K562 (cell line): ENCODE results near the gene TMEM59.

Experiments used
- CTCF ChIP-seq, 3 experiments: IDR thresholded peaks in 2 of 3; conservative IDR thresholded peaks in 1 of 3; 2 replicates each; pipeline ENCODE4 v1.5.1; 2011 to 2012; ENCODE audit warnings: low read length in 3 of 3, mild to moderate bottlenecking in 3 of 3, control low read depth in 2 of 3, improper control_type of control experiment in 1 of 3, inconsistent platforms in 1 of 3, low read depth in 1 of 3, mixed read lengths in 1 of 3, moderate library complexity in 1 of 3; ENCODE audit not compliant: insufficient read depth in 2 of 3
- EGR1 ChIP-seq: fragments of 450-650 bp; conservative IDR thresholded peaks from 2 replicates; pipeline ENCODE4 v1.6.1; 2017; ENCODE audit warnings: mild to moderate bottlenecking
- EHMT2 ChIP-seq: fragments of 450-650 bp; IDR thresholded peaks from 2 replicates; pipeline ENCODE4 v1.6.1; 2018; ENCODE audit warnings: antibody characterized with exemption
- FOXA1 ChIP-seq: fragments of 450-650 bp; IDR thresholded peaks from 2 replicates; pipeline ENCODE4 v1.6.1; 2016; ENCODE audit warnings: mild to moderate bottlenecking, borderline replicate concordance
- NFIC ChIP-seq: fragments of 450-650 bp; IDR thresholded peaks from 2 replicates; pipeline ENCODE4 v1.6.1; 2017; ENCODE audit warnings: mild to moderate bottlenecking, inconsistent platforms
- PATZ1 ChIP-seq: fragments of 250-450 bp; sonication (Bioruptor Pico); IDR thresholded peaks from 2 replicates; pipeline ENCODE4 v1.5.0; 2020; ENCODE audit warnings: mild to moderate bottlenecking, borderline replicate concordance
- POLR2A ChIP-seq: fragments of 450-650 bp; conservative IDR thresholded peaks from 2 replicates; pipeline ENCODE4 v1.6.1; 2016
- STAT6 ChIP-seq: sonication (generic); formaldehyde crosslinking; IDR thresholded peaks from 2 replicates; pipeline ENCODE4 v1.8.1; 2023; ENCODE audit warnings: mild to moderate bottlenecking, missing genetic modification reagents
- TAF1 ChIP-seq: IDR thresholded peaks from 2 replicates; pipeline ENCODE4 v1.6.1; 2011; ENCODE audit warnings: mild to moderate bottlenecking, low read length, moderate library complexity; ENCODE audit not compliant: insufficient read depth, control insufficient read depth, severe bottlenecking; ENCODE audit errors: extremely low read depth
- TBL1XR1 ChIP-seq, 2 experiments: IDR thresholded peaks; 2 replicates each; pipeline ENCODE4 v1.6.1; 2012; ENCODE audit warnings: improper control_type of control experiment in 2 of 2, low read length in 2 of 2, mild to moderate bottlenecking in 1 of 2
- YBX1 ChIP-seq: fragments of 450-650 bp; IDR thresholded peaks from 2 replicates; pipeline ENCODE4 v1.7.1; 2016; ENCODE audit warnings: mild to moderate bottlenecking
- ZBTB34 ChIP-seq: fragments of 250-450 bp; sonication (Bioruptor Pico); IDR thresholded peaks from 2 replicates; pipeline ENCODE4 v1.8.0; 2021; ENCODE audit warnings: mild to moderate bottlenecking, moderate library complexity

GRCh38 chr1:54051933-54052430 lies 1.0 kb downstream of the TMEM59 start:
- TF ChIP-seq ZBTB34 (CRISPR knock-in tag) = no peak
- TF ChIP-seq EGR1 = no peak
- no peak for TF ChIP-seq STAT6 (CRISPR knock-in tag)
- no peak for TF ChIP-seq TBL1XR1 (IDR thresholded peaks at IDR 0.05; ENCODE audit: low read length in 2 of 2)
- no peak for TF ChIP-seq POLR2A
- TF ChIP-seq NFIC = no peak
- no peak for TF ChIP-seq EHMT2
- TF ChIP-seq FOXA1 = no peak
- no peak for TF ChIP-seq CTCF (IDR thresholded peaks at IDR 0.05 in 2 of 3, conservative IDR thresholded peaks at IDR 0.05 in 1 of 3; ENCODE audit: insufficient read depth in 2 of 3, low read depth in 1 of 3, low read length in 3 of 3)
- TF ChIP-seq YBX1 = no peak
- TF ChIP-seq TAF1 = no peak
- TF ChIP-seq PATZ1 = no peak
